HG03571 (cell line): ENCODE measurements around the gene CCDC172.

Experiments used
- ATAC-seq: cut with Tn5 transposase; IDR thresholded peaks from one replicate; pipeline ENCODE4 v1.9.1; 2021; ENCODE audit not compliant: unreplicated experiment

CCDC172 gene

GRCh38 chr10:116324227-116324950 lies at the start of gene CCDC172:
TSS of gene CCDC172 (plus strand) at chr10:116324448. CDS start at chr10:116325012, 564 bp downstream.
- ATAC-seq: no peak

GRCh38 chr10:116276981-116277380 lies 47.3 kb upstream of the CCDC172 start:
- no peak for ATAC-seq

- ATAC-seq: no peak
Measured at GRCh38 chr10:116278846-116279245, 45.4 kb upstream of the CCDC172 start.

- ATAC-seq: no peak
Measured at GRCh38 chr10:116281775-116282174, 42.5 kb upstream of the CCDC172 start.

GRCh38 chr10:116286626-116287200 lies 37.5 kb upstream of the CCDC172 start:
- no peak for ATAC-seq

GRCh38 chr10:116287906-116288501 lies 36.2 kb upstream of the CCDC172 start:
- no peak for ATAC-seq

- no peak for ATAC-seq
Measured at GRCh38 chr10:116289652-116290051, 34.6 kb upstream of the CCDC172 start.

- no peak for ATAC-seq
Measured at GRCh38 chr10:116292493-116292892, 31.8 kb upstream of the CCDC172 start.

GRCh38 chr10:116296291-116296721 lies 27.9 kb upstream of the CCDC172 start:
- ATAC-seq: no peak

- no peak for ATAC-seq
Measured at GRCh38 chr10:116298586-116298985, 25.7 kb upstream of the CCDC172 start.

- ATAC-seq: no peak
Measured at GRCh38 chr10:116300542-116300941, 23.7 kb upstream of the CCDC172 start.

- no peak for ATAC-seq
Measured at GRCh38 chr10:116304923-116305322, 19.3 kb upstream of the CCDC172 start.

GRCh38 chr10:116306847-116307246 lies 17.4 kb upstream of the CCDC172 start:
- ATAC-seq: no peak

- ATAC-seq: no peak
Measured at GRCh38 chr10:116307455-116307854, 16.8 kb upstream of the CCDC172 start.

- ATAC-seq: no peak
Measured at GRCh38 chr10:116311016-116311415, 13.2 kb upstream of the CCDC172 start.

- ATAC-seq: no peak
Measured at GRCh38 chr10:116311706-116312490, 12.3 kb upstream of the CCDC172 start.

GRCh38 chr10:116312548-116312947 lies 11.7 kb upstream of the CCDC172 start:
- no peak for ATAC-seq

- ATAC-seq: no peak
Measured at GRCh38 chr10:116316503-116316902, 7.7 kb upstream of the CCDC172 start.

GRCh38 chr10:116324951-116325635 lies 845 bp downstream of the CCDC172 start:
- no peak for ATAC-seq

- ATAC-seq: no peak
Measured at GRCh38 chr10:116325987-116326386, 1.7 kb downstream of the CCDC172 start.

GRCh38 chr10:116329153-116329552 lies 4.9 kb downstream of the CCDC172 start:
- no peak for ATAC-seq
